Ishikawa (cell line): ENCODE results near the gene TM4SF20.

ENCODE experiments used
- CEBPB ChIP-seq: IDR thresholded peaks from 2 replicates; pipeline ENCODE4 v1.6.1; 2012
- CREB1 ChIP-seq: IDR thresholded peaks from 2 replicates; pipeline ENCODE4 v1.6.1; 2012; ENCODE audit warnings: low read depth
- EGR1 ChIP-seq: IDR thresholded peaks from 2 replicates; pipeline ENCODE4 v1.6.1; 2012
- EP300 ChIP-seq: IDR thresholded peaks from 2 replicates; pipeline ENCODE4 v1.6.1; 2012; ENCODE audit warnings: borderline replicate concordance
- FOXM1 ChIP-seq: IDR thresholded peaks from 2 replicates; pipeline ENCODE4 v1.6.1; 2012; ENCODE audit warnings: low read depth, borderline replicate concordance
- NFIC ChIP-seq: IDR thresholded peaks from 2 replicates; pipeline ENCODE4 v1.6.1; 2012
- RAD21 ChIP-seq: IDR thresholded peaks from 2 replicates; pipeline ENCODE4 v1.6.1; 2012; ENCODE audit warnings: low read depth
- REST ChIP-seq: IDR thresholded peaks from 2 replicates; pipeline ENCODE4 v1.6.1; 2012; ENCODE audit warnings: low read depth, mild to moderate bottlenecking
- TAF1 ChIP-seq: IDR thresholded peaks from 2 replicates; pipeline ENCODE4 v1.6.1; 2012; ENCODE audit warnings: low read depth, mild to moderate bottlenecking
- TCF12 ChIP-seq: IDR thresholded peaks from 2 replicates; pipeline ENCODE4 v1.6.1; 2012; ENCODE audit warnings: low read depth
- TEAD4 ChIP-seq: IDR thresholded peaks from 2 replicates; pipeline ENCODE4 v1.6.1; 2012
- USF1 ChIP-seq: IDR thresholded peaks from 2 replicates; pipeline ENCODE4 v1.6.1; 2012
- YY1 ChIP-seq: IDR thresholded peaks from 2 replicates; pipeline ENCODE4 v1.6.1; 2012; ENCODE audit warnings: low read depth
- ZBTB7A ChIP-seq: IDR thresholded peaks from 2 replicates; pipeline ENCODE4 v1.6.1; 2012; ENCODE audit warnings: low read depth
- TF ChIP-seq, protein P1 (sequence below): IDR thresholded peaks from 2 replicates; pipeline ENCODE4 v1.6.1; 2012

Gene TM4SF20

GRCh38 chr2:227379095-227379494 lies at the start of gene TM4SF20:
TM4SF20 (minus strand) TSS chr2:227379306; CDS start chr2:227379268, 38 bp downstream.
- no peak for TF ChIP-seq CEBPB
- no peak for TF ChIP-seq REST
- TF ChIP-seq TEAD4, result no peak
- TF ChIP-seq USF1, result no peak
- TF ChIP-seq RAD21, result no peak
- no peak for TF ChIP-seq YY1
- no peak for TF ChIP-seq NFIC
- TF ChIP-seq TAF1, result no peak
- TF ChIP-seq CREB1, result no peak

DNA sequence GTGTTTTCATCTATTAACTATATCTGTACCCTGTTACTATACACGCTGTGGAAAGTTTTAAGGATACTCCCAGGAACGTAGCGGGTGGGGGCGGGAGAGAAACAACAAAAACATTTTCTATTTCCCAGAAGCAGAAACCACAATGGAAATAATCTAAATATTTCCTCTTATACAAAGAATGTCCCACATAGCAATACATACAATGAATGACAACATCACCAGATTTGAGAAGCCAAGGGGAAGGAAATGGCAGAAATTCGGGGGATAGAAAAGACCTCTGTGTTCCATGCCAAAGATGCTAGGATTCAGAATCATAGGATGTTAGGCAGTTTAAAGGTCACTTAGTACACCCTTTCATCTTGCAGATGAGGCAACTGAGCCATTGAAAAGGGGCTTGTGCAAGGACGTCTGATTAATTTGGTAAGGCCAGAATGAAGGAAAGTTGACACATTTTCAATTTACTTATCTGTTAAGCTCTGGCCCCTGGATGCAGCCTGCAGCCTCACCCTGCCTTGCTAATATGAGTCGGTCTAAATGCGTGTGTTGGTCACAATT lies 49.7 kb upstream of the TM4SF20 start:
- TF ChIP-seq USF1, result no peak

GRCh38 chr2:227423656-227424499 lies 44.8 kb upstream of the TM4SF20 start:
- TF ChIP-seq CREB1 (no peak), YY1 (no peak), TCF12 (no peak), TEAD4 (no peak), EP300 (no peak), RAD21 (no peak), CEBPB (no peak), EGR1 (no peak), USF1 (no peak)

GRCh38 chr2:227420087-227421052 lies 41.3 kb upstream of the TM4SF20 start:
- TF ChIP-seq USF1 (no peak), RAD21 (no peak), NFIC (no peak), EGR1 (no peak), YY1 (no peak), CREB1 (no peak), TEAD4 (no peak), CEBPB (no peak), ZBTB7A (no peak), TCF12 (no peak), EP300 (no peak), FOXM1 (no peak), TAF1 (no peak), REST (no peak)
- TF ChIP-seq, protein P1, sequence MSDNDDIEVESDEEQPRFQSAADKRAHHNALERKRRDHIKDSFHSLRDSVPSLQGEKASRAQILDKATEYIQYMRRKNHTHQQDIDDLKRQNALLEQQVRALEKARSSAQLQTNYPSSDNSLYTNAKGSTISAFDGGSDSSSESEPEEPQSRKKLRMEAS, result no peak

DNA sequence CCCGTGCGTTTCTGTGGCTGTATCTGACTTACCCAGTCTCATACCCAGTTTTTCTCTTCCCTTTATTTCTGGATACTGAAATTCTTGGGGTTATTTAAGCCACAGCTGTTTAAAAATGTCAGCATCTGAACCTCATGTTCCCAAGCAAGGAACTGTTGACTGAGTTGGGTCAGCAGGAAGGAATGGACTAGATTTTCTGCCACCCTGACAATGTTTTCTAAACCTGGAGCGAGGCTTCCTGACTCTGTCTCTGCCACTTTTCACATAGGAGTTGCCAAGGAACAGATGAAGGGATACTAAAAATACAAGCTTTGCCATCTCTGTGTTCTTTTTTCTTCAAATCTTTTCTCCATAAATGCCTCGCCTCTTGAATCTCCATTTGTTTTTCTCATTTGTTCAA lies 37.6 kb upstream of the TM4SF20 start:
- TF ChIP-seq ZBTB7A, result no peak
- TF ChIP-seq NFIC, result no peak
